Aortic smooth muscle cell (primary cell): ENCODE data around the gene SHISA6. TPM values are rescaled to one million over a fixed set of nuclear protein-coding genes. Genes with fewer than 3 reads are reported as not detected.

ENCODE experiments used
- total RNA-seq: library from RNA; depleted of rRNA; stranded (reverse); fragments of >200 nt; gene quantifications from 2 replicates; pipeline ENCODE4 v1.2.3, GENCODE V29; 2014

The SHISA6 gene
- total RNA-seq = not detected in 2 replicates

GRCh38 chr17:11240841-11241610 is at the start of gene SHISA6:
Gene SHISA6 (plus strand): TSS chr17:11241213.

GRCh38 chr17:11598274-11599221 is 357.5 kb downstream of the SHISA6 start, which contains the start of gene DNAH9:
Gene DNAH9 (plus strand): TSS chr17:11598470. CDS start chr17:11598499, 29 bp downstream.

